GM20431 (cell line): Measurements from ENCODE around the gene CACUL1.
"Not testable (repeated sequence)": the region's sequence is repeated elsewhere in the genome, so short reads cannot be mapped to it uniquely, and the experiment has no call there.

ENCODE experiments used
- in situ Hi-C: fragments of 300-500 bp; cut with MseI, MboI; formaldehyde crosslinking; loops from one replicate; pipeline ENCODE4 v1.15.0; 2020; ENCODE audit warnings: low sequenced_read_pairs; ENCODE audit not compliant: unreplicated experiment

Gene CACUL1

GRCh38 chr10:118754556-118755423 is at the start of gene CACUL1:
Gene CACUL1 (minus strand): TSS chr10:118754970. CDS start chr10:118754762, 208 bp downstream.
- in situ Hi-C loops = no loop called here

GRCh38 chr10:118804262-118804773 is 49.5 kb upstream of the CACUL1 start:
- in situ Hi-C loops = no loop called here

- in situ Hi-C loops = no loop called here
These were observed 47.5 kb upstream of the CACUL1 start for GRCh38 chr10:118802126-118802793.

- in situ Hi-C loops = no loop called here
These were observed 46.1 kb upstream of the CACUL1 start for GRCh38 chr10:118800920-118801319.

GRCh38 chr10:118799777-118800176 is 45.0 kb upstream of the CACUL1 start:
- in situ Hi-C loops = no loop called here

- in situ Hi-C loops = no loop called here
These were observed 43.5 kb upstream of the CACUL1 start for GRCh38 chr10:118798231-118798662.

- in situ Hi-C loops = not testable (repeated sequence)
These were observed 40.2 kb upstream of the CACUL1 start for GRCh38 chr10:118794971-118795370.

- in situ Hi-C loops = no loop called here
These were observed 38.8 kb upstream of the CACUL1 start for GRCh38 chr10:118793545-118793944.

- in situ Hi-C loops = no loop called here
These were observed 37.8 kb upstream of the CACUL1 start for GRCh38 chr10:118792526-118792925.

- in situ Hi-C loops = no loop called here
These were observed 35.3 kb upstream of the CACUL1 start for GRCh38 chr10:118790058-118790457.

GRCh38 chr10:118785551-118785950 is 30.8 kb upstream of the CACUL1 start:
- in situ Hi-C loops = no loop called here

GRCh38 chr10:118783776-118784545 is 29.2 kb upstream of the CACUL1 start:
- in situ Hi-C loops = no loop called here

- in situ Hi-C loops = not testable (repeated sequence)
These were observed 28.2 kb upstream of the CACUL1 start for GRCh38 chr10:118782916-118783465.

GRCh38 chr10:118781541-118781940 is 26.8 kb upstream of the CACUL1 start:
- in situ Hi-C loops = no loop called here

GRCh38 chr10:118778727-118779126 is 24.0 kb upstream of the CACUL1 start:
- in situ Hi-C loops = no loop called here

GRCh38 chr10:118776960-118777359 is 22.2 kb upstream of the CACUL1 start:
- in situ Hi-C loops = no loop called here

- in situ Hi-C loops = no loop called here
These were observed 21.3 kb upstream of the CACUL1 start for GRCh38 chr10:118776033-118776432.

GRCh38 chr10:118775478-118775877 is 20.7 kb upstream of the CACUL1 start:
- in situ Hi-C loops = no loop called here

- in situ Hi-C loops = no loop called here
These were observed 18.3 kb upstream of the CACUL1 start for GRCh38 chr10:118773041-118773440.

- in situ Hi-C loops = no loop called here
These were observed 17.2 kb upstream of the CACUL1 start for GRCh38 chr10:118771976-118772375.
